Ishikawa (cell line): Measurements from ENCODE around the gene MTERF1.

Experiments
- CEBPB ChIP-seq: IDR thresholded peaks from 2 replicates; pipeline ENCODE4 v1.6.1; 2012
- CREB1 ChIP-seq: IDR thresholded peaks from 2 replicates; pipeline ENCODE4 v1.6.1; 2012; ENCODE audit warnings: low read depth
- EGR1 ChIP-seq: IDR thresholded peaks from 2 replicates; pipeline ENCODE4 v1.6.1; 2012
- EP300 ChIP-seq: IDR thresholded peaks from 2 replicates; pipeline ENCODE4 v1.6.1; 2012; ENCODE audit warnings: borderline replicate concordance
- FOXM1 ChIP-seq: IDR thresholded peaks from 2 replicates; pipeline ENCODE4 v1.6.1; 2012; ENCODE audit warnings: low read depth, borderline replicate concordance
- MAX ChIP-seq: IDR thresholded peaks from 2 replicates; pipeline ENCODE4 v1.6.1; 2012
- NFIC ChIP-seq: IDR thresholded peaks from 2 replicates; pipeline ENCODE4 v1.6.1; 2012
- RAD21 ChIP-seq: IDR thresholded peaks from 2 replicates; pipeline ENCODE4 v1.6.1; 2012; ENCODE audit warnings: low read depth
- REST ChIP-seq: IDR thresholded peaks from 2 replicates; pipeline ENCODE4 v1.6.1; 2012; ENCODE audit warnings: low read depth, mild to moderate bottlenecking
- TAF1 ChIP-seq: IDR thresholded peaks from 2 replicates; pipeline ENCODE4 v1.6.1; 2012; ENCODE audit warnings: low read depth, mild to moderate bottlenecking
- TCF12 ChIP-seq: IDR thresholded peaks from 2 replicates; pipeline ENCODE4 v1.6.1; 2012; ENCODE audit warnings: low read depth
- TEAD4 ChIP-seq: IDR thresholded peaks from 2 replicates; pipeline ENCODE4 v1.6.1; 2012
- USF1 ChIP-seq: IDR thresholded peaks from 2 replicates; pipeline ENCODE4 v1.6.1; 2012
- YY1 ChIP-seq: IDR thresholded peaks from 2 replicates; pipeline ENCODE4 v1.6.1; 2012; ENCODE audit warnings: low read depth
- ZBTB7A ChIP-seq: IDR thresholded peaks from 2 replicates; pipeline ENCODE4 v1.6.1; 2012; ENCODE audit warnings: low read depth

Gene MTERF1

GRCh38 chr7:91865511-91865910 is 15.0 kb downstream of the MTERF1 start:
- TF ChIP-seq TEAD4 (no peak), TAF1 (no peak), FOXM1 (no peak), TCF12 (no peak), YY1 (no peak), MAX (no peak), NFIC (no peak), CREB1 (no peak), RAD21 (no peak), USF1 (no peak), CEBPB (no peak), EGR1 (no peak), REST (no peak), ZBTB7A (no peak), EP300 (no peak)

GRCh38 chr7:91864070-91864469 is 16.4 kb downstream of the MTERF1 start:
- TF ChIP-seq USF1 (no peak), YY1 (no peak), NFIC (no peak), FOXM1 (no peak), CEBPB (no peak), TCF12 (no peak), MAX (no peak), RAD21 (no peak), ZBTB7A (no peak)

GRCh38 chr7:91852263-91852741 is 28.2 kb downstream of the MTERF1 start:
- TF ChIP-seq RAD21 (peak; percentile 70), TEAD4 (no peak), CEBPB (no peak)

GRCh38 chr7:91850455-91850854 is 30.0 kb downstream of the MTERF1 start:
- TF ChIP-seq FOXM1 = 0 out of 2 replicates have a peak, but pooled peaks have one; percentile 15
- TF ChIP-seq NFIC = peak; percentile 76
- TF ChIP-seq REST = no peak
- TF ChIP-seq YY1 = no peak
- no peak for TF ChIP-seq TCF12
- TF ChIP-seq TEAD4 = peak; percentile 91
- TF ChIP-seq RAD21 = no peak
- TF ChIP-seq EGR1 = no peak
- TF ChIP-seq CREB1 = no peak
- TF ChIP-seq ZBTB7A = no peak
- TF ChIP-seq EP300 = peak; percentile 74; the same call in 1 of the 2 replicates
- TF ChIP-seq MAX = no peak

GRCh38 chr7:91847876-91848588 is 32.5 kb downstream of the MTERF1 start:
- no peak for TF ChIP-seq FOXM1
- TF ChIP-seq EP300 = no peak
- no peak for TF ChIP-seq RAD21
- no peak for TF ChIP-seq TAF1
- no peak for TF ChIP-seq CREB1
- TF ChIP-seq EGR1 = no peak
- TF ChIP-seq USF1 = no peak
- no peak for TF ChIP-seq YY1
- TF ChIP-seq ZBTB7A = no peak
- TF ChIP-seq REST = no peak
- no peak for TF ChIP-seq NFIC
- TF ChIP-seq CEBPB = no peak
- TF ChIP-seq TCF12 = no peak
- no peak for TF ChIP-seq MAX
- no peak for TF ChIP-seq TEAD4
